MCF 10A (cell line): ENCODE data around the gene PLAU. TPM values are rescaled to one million over a fixed set of nuclear protein-coding genes. Genes with fewer than 3 reads are reported as not detected.

Source experiments
- BruUV-seq: library from RNA; stranded (reverse); fragments of 400-500 nt; replicated peaks from 2 replicates; lab custom pipeline; 2021; lab: Mats Ljungman, UMichigan
- CTCF ChIA-PET: fragments of 300-600 bp; sonication (Branson Sonifier 250); formaldehyde crosslinking; extraction: SDS; loops from one replicate; lab custom pipeline; 2021; ENCODE audit warnings: antibody characterized with exemption, inconsistent platforms; lab: Yijun Ruan, JAX
- POLR2A ChIA-PET: fragments of 300-600, 350-650 bp; sonication (Branson Sonifier 250); formaldehyde crosslinking; extraction: SDS; loops from one replicate; lab custom pipeline; 2020; ENCODE audit warnings: antibody characterized with exemption, inconsistent platforms; lab: Yijun Ruan, JAX
- DNase-seq: peaks from one replicate; pipeline ENCODE4 v3.0.0-alpha.2; 2018; ENCODE audit not compliant: unreplicated experiment
- H3K27ac Mint-ChIP-seq: one replicate; pipeline ENCODE4 v1.8.0; 2022; ENCODE audit warnings: mild to moderate bottlenecking, low read depth, mixed read lengths; ENCODE audit not compliant: unreplicated experiment
- H3K27me3 Mint-ChIP-seq: one replicate; pipeline ENCODE4 v1.8.0; 2022; ENCODE audit warnings: mixed read lengths; ENCODE audit not compliant: insufficient read depth, unreplicated experiment
- H3K36me3 Mint-ChIP-seq: one replicate; pipeline ENCODE4 v1.8.0; 2022; ENCODE audit warnings: mild to moderate bottlenecking, moderate library complexity, mixed read lengths; ENCODE audit not compliant: insufficient read depth, unreplicated experiment
- H3K4me1 Mint-ChIP-seq: one replicate; pipeline ENCODE4 v1.8.0; 2022; ENCODE audit warnings: mixed read lengths; ENCODE audit not compliant: insufficient read depth, unreplicated experiment
- H3K4me3 Mint-ChIP-seq: one replicate; pipeline ENCODE4 v1.8.0; 2022; ENCODE audit warnings: mild to moderate bottlenecking, moderate library complexity, mixed read lengths; ENCODE audit not compliant: unreplicated experiment
- H3K9me3 Mint-ChIP-seq: one replicate; pipeline ENCODE4 v1.8.0; 2022; ENCODE audit warnings: mixed read lengths; ENCODE audit not compliant: unreplicated experiment
- CTCF ChIP-seq: fragments of 200-600 bp; IDR thresholded peaks from one replicate; pipeline ENCODE4 v1.8.0; 2022; ENCODE audit warnings: antibody characterized with exemption, mild to moderate bottlenecking; ENCODE audit not compliant: unreplicated experiment
- intact Hi-C: fragments of 100-400 bp; cut with micrococcal nuclease; formaldehyde crosslinking; loops from 2 replicates; pipeline ENCODE4 v1.14.1; 2022
- total RNA-seq: library from RNA; stranded (reverse); gene quantifications from 2 replicates; pipeline ENCODE4 v1.2.3, GENCODE V29; 2022

The PLAU gene
- total RNA-seq, 1 experiment from 2014 or later, result 30.6 TPM

GRCh38 chr10:73876566-73876965 lies 34.4 kb upstream of the PLAU start:
- Mint-ChIP-seq H3K36me3 (peaks cover 9% of the 10 kb centered on the region), H3K4me3 (no peak overlapping the region), H3K4me1 (peaks cover 39% of the 10 kb centered on the region), H3K27me3 (no peaks in the 10 kb centered on the region), H3K9me3 (no peaks in the 10 kb centered on the region), H3K27ac (no peak overlapping the region)
- CTCF ChIA-PET, result interaction anchor here (0.7 to 21.1 kb wide), 6 partner anchors 10 to 389 kb away, joined by 3 to 658 read pairs (median 4); no protein-coding TSS in a partner anchor
- TF ChIP-seq CTCF, result no peak
- POLR2A ChIA-PET, result interaction anchor here (0.6 to 1.7 kb wide), 5 partner anchors 10 to 274 kb away, joined by 3 to 11 read pairs (median 3); partner anchors contain the start of genes ADK and AP3M1
- intact Hi-C loops, result no loop called here
- peak; percentile 17 for DNase-seq
- BruUV-seq, result no TSS peak

GRCh38 chr10:73876971-73877370 lies 34.0 kb upstream of the PLAU start:
- Mint-ChIP-seq H3K9me3 (no peaks in the 10 kb centered on the region), H3K4me3 (no peak overlapping the region), H3K27ac (no peak overlapping the region), H3K36me3 (peaks cover 5% of the 10 kb centered on the region), H3K4me1 (peaks cover 35% of the 10 kb centered on the region), H3K27me3 (no peaks in the 10 kb centered on the region)
- intact Hi-C loops, result no loop called here
- no peak for TF ChIP-seq CTCF
- no TSS peak for BruUV-seq
- DNase-seq, result peak; percentile 13
- CTCF ChIA-PET, result interaction anchor here (0.6 to 21.1 kb wide), 7 partner anchors 9 to 389 kb away, joined by 3 to 658 read pairs (median 4); no protein-coding TSS in a partner anchor
- POLR2A ChIA-PET, result interaction anchor here (0.6 to 1.5 kb wide), 4 partner anchors 9 to 96 kb away, joined by 3 to 6 read pairs (median 4); no protein-coding TSS in a partner anchor

- H3K27ac Mint-ChIP-seq, result no peak overlapping the region
- no peaks in the 10 kb centered on the region for H3K27me3 Mint-ChIP-seq
- no peak overlapping the region for H3K4me3 Mint-ChIP-seq
- no peak for TF ChIP-seq CTCF
- POLR2A ChIA-PET, result interaction anchor here (0.6 to 1.5 kb wide), 4 partner anchors 8 to 88 kb away, joined by 3 to 6 read pairs (median 4); no protein-coding TSS in a partner anchor
- DNase-seq, result no peak
- CTCF ChIA-PET, result interaction anchor here (0.6 to 21.1 kb wide), 5 partner anchors 9 to 61 kb away, joined by 3 to 658 read pairs (median 4); no protein-coding TSS in a partner anchor
- intact Hi-C loops, result loop anchor here (2.0 kb wide), 1 partner anchor 67 kb away; the partner anchor contains the start of gene NDST2
- H3K4me1 Mint-ChIP-seq, result peaks cover 30% of the 10 kb centered on the region
- no TSS peak for BruUV-seq
- no peaks in the 10 kb centered on the region for H3K9me3 Mint-ChIP-seq
- no peaks in the 10 kb centered on the region for H3K36me3 Mint-ChIP-seq
Observed at GRCh38 chr10:73877533-73878160, 33.3 kb upstream of the PLAU start.

GRCh38 chr10:73878365-73878764 lies 32.6 kb upstream of the PLAU start:
- no peak overlapping the region for H3K27ac Mint-ChIP-seq

More at GRCh38 chr10:73878365-73878764, 32.6 kb upstream of the PLAU start:
- BruUV-seq, result no TSS peak
- intact Hi-C loops, result loop anchor here (2.0 kb wide), 1 partner anchor 68 kb away; the partner anchor contains the start of gene NDST2
- no peak for DNase-seq
- POLR2A ChIA-PET, result interaction anchor here (1.5 to 1.8 kb wide), 2 partner anchors 8 to 68 kb away, joined by 4 to 6 read pairs; no protein-coding TSS in a partner anchor
- TF ChIP-seq CTCF, result no peak
- H3K27me3 Mint-ChIP-seq, result no peaks in the 10 kb centered on the region
- H3K9me3 Mint-ChIP-seq, result no peaks in the 10 kb centered on the region
- CTCF ChIA-PET, result interaction anchor here (0.8 to 21.1 kb wide), 10 partner anchors 10 to 324 kb away, joined by 3 to 658 read pairs (median 8); no protein-coding TSS in a partner anchor
- no peaks in the 10 kb centered on the region for H3K36me3 Mint-ChIP-seq
- H3K4me3 Mint-ChIP-seq, result no peak overlapping the region
- peaks cover 27% of the 10 kb centered on the region for H3K4me1 Mint-ChIP-seq
